IPS-18a (cell line): ENCODE data around the gene BORCS6.

Source experiments
- H3K27ac ChIP-seq: one replicate; pipeline ENCODE4 v1.5.1; 2013; ENCODE audit warnings: low read length
- H3K27me3 ChIP-seq: one replicate; pipeline ENCODE4 v1.6.1; 2013; ENCODE audit warnings: mild to moderate bottlenecking, low read length; ENCODE audit not compliant: control insufficient read depth, insufficient read depth
- H3K36me3 ChIP-seq: one replicate; pipeline ENCODE4 v1.6.1; 2013; ENCODE audit warnings: low read depth, low read length; ENCODE audit not compliant: control insufficient read depth
- H3K4me1 ChIP-seq: one replicate; pipeline ENCODE4 v1.6.1; 2013; ENCODE audit warnings: low read depth, low read length; ENCODE audit not compliant: control insufficient read depth
- H3K4me3 ChIP-seq: one replicate; pipeline ENCODE4 v1.5.1; 2013; ENCODE audit warnings: low read length
- H3K9ac ChIP-seq: one replicate; pipeline ENCODE4 v1.6.1; 2013; ENCODE audit warnings: mild to moderate bottlenecking, low read length, moderate library complexity
- H3K9me3 ChIP-seq: one replicate; pipeline ENCODE4 v1.6.1; 2013; ENCODE audit warnings: low read depth, low read length; ENCODE audit not compliant: control insufficient read depth

Gene BORCS6

GRCh38 chr17:8155996-8156245 is 34.1 kb downstream of the BORCS6 start:
- Histone ChIP-seq H3K4me3 (peak overlapping the region; percentile 86), H3K4me1 (peaks cover 34% of the 10 kb centered on the region), H3K27ac (no peak overlapping the region), H3K27me3 (no peaks in the 10 kb centered on the region), H3K36me3 (peaks cover 10% of the 10 kb centered on the region), H3K9ac (peak overlapping the region; percentile 75), H3K9me3 (no peaks in the 10 kb centered on the region)

- Histone ChIP-seq H3K27me3 (no peaks in the 10 kb centered on the region), H3K9me3 (no peaks in the 10 kb centered on the region), H3K27ac (no peak overlapping the region), H3K4me1 (peaks cover 38% of the 10 kb centered on the region), H3K9ac (peak overlapping the region; percentile 75), H3K4me3 (peak overlapping the region; percentile 86), H3K36me3 (peaks cover 8% of the 10 kb centered on the region)
Measured at GRCh38 chr17:8155231-8155995, 34.6 kb downstream of the BORCS6 start.

- Histone ChIP-seq H3K36me3 (peaks cover 9% of the 10 kb centered on the region), H3K27me3 (no peaks in the 10 kb centered on the region), H3K9ac (peak overlapping the region; percentile 70), H3K4me3 (peak overlapping the region; percentile 86), H3K27ac (peak overlapping the region; percentile 47), H3K4me1 (peaks cover 38% of the 10 kb centered on the region), H3K9me3 (no peaks in the 10 kb centered on the region)
Measured at GRCh38 chr17:8154608-8155155, 35.3 kb downstream of the BORCS6 start.

- peak overlapping the region; percentile 70 for H3K9ac ChIP-seq
- H3K27ac ChIP-seq = peak overlapping the region; percentile 75
Measured at GRCh38 chr17:8153957-8154607, 35.9 kb downstream of the BORCS6 start.

DNA sequence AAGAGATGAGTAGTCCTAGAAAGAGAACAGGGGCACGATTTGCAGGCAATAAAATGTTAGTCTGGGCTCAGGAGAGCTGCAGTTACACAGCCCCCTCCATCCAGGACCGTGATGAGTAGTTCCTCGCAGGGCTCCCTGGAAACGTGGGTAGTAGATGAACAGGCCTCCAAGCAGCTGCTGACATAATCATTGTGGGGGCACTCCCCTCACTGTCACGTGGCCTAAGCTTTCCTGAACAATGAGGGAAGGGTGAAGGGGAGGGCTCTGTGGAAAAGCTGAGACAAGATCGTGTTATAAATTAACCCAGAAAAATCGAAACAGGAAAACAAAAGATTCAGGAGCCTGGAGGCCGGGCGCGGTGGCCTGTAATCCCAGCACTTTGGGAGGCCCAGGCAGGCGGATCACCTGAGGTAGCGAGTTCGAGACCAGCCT is 36.4 kb downstream of the BORCS6 start:
- Histone ChIP-seq H3K27ac (peak overlapping the region; percentile 75), H3K4me1 (peaks cover 38% of the 10 kb centered on the region), H3K9ac (peak overlapping the region; percentile 70), H3K9me3 (no peaks in the 10 kb centered on the region), H3K4me3 (peak overlapping the region; percentile 86), H3K36me3 (peaks cover 11% of the 10 kb centered on the region), H3K27me3 (no peaks in the 10 kb centered on the region)

More at GRCh38 chr17:8153957-8154607, 35.9 kb downstream of the BORCS6 start:
- Histone ChIP-seq H3K4me3 (peak overlapping the region; percentile 86), H3K27me3 (no peaks in the 10 kb centered on the region), H3K4me1 (peaks cover 38% of the 10 kb centered on the region), H3K9me3 (no peaks in the 10 kb centered on the region), H3K36me3 (peaks cover 10% of the 10 kb centered on the region)

DNA sequence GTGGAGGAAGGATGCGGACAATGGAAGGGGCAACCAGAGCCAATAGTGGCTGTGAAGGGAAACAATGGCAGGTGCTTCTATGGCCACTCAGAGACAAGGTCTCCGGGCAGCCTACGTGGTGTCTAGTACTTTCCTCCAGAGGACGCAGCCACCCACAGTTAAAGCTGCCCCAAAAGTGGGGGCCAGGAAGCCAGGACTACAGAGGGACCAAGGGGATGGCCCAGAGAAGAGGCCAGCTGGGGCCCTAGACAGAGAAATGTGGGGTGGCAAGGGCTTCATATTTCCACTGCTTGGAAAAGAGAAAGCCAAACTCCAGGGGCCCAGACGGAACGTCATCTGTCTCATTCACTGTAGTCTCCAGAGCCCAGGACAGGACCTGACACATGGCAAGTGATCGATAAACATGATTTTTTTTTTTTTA is 36.9 kb downstream of the BORCS6 start:
- Histone ChIP-seq H3K9ac (no peak overlapping the region), H3K4me3 (peak overlapping the region; percentile 91), H3K27me3 (no peaks in the 10 kb centered on the region), H3K27ac (peak overlapping the region; percentile 37), H3K9me3 (no peaks in the 10 kb centered on the region), H3K4me1 (peaks cover 38% of the 10 kb centered on the region), H3K36me3 (peaks cover 16% of the 10 kb centered on the region)

DNA sequence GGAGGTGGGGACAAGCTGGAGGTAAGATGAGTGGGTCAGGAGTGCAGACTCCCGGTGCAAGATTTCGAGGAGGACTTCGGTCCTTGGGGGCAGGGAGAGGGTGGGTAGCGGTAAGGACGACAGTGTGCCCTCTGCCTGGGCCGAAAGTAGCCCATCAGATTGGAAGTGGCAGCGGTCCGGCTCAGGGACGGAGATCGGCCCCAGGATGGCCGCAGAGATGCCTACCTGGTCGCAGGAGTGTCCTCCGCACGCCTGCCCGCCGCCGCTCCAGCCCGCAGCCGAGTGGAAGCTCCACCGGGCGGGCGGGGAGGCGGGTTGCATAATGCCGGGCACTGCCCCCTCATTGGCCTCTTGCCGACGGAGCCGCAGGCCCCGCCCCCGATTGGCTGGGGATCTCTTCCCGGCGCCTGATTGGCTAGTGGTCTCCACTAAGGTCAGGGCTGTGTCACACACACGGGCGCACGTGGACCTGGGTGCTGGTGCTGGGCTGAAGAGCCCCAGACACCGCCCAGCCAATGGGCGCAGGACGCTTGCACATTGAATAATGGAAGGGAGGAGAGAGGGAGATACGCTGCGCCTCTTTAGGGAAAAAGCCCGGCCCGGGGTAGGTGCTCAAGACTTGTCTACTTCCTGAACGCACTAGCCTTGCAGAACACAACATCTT is 37.7 kb downstream of the BORCS6 start, which contains the start of gene PER1:
PER1 (minus strand) TSS at position 293 of the 664 bp plus-strand sequence. CDS start 1,698 bp downstream, outside the sequence.
- Histone ChIP-seq H3K4me1 (peaks cover 38% of the 10 kb centered on the region), H3K27me3 (no peaks in the 10 kb centered on the region), H3K9ac (peak within 1 kb of the TSS; percentile 72), H3K27ac (peak within 1 kb of the TSS; percentile 37), H3K4me3 (peak within 1 kb of the TSS; percentile 91), H3K36me3 (peaks cover 23% of the 10 kb centered on the region), H3K9me3 (no peaks in the 10 kb centered on the region)

DNA sequence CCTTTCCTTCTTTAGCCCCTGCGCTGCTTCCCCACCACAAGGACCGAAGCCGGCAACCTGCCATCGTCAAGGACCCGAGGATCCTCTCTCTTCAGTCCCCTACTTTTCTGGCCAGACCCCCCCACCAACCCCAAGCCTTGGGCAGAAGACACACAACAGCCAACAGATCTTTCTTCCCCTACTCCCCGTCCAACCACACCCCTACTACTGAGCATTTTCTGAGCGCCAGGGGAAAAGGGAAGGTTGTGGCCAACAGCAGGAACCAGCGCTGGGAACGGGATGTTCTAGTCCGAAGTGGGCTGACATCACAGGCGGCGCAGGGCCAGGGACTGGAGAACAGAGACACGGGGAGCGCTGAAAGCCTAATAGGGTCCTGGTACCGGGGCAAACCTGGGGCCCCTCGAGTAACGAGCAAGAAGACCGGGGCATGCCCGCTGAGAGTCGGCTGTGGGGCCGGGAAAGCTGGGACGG is 38.3 kb downstream of the BORCS6 start:
- H3K9ac ChIP-seq = peak overlapping the region; percentile 72
- no peaks in the 10 kb centered on the region for H3K27me3 ChIP-seq
- peaks cover 36% of the 10 kb centered on the region for H3K4me1 ChIP-seq
- H3K9me3 ChIP-seq = no peaks in the 10 kb centered on the region
- H3K27ac ChIP-seq = peak overlapping the region; percentile 31
- peak overlapping the region; percentile 91 for H3K4me3 ChIP-seq
- peaks cover 29% of the 10 kb centered on the region for H3K36me3 ChIP-seq

GRCh38 chr17:8151120-8151640 is 38.8 kb downstream of the BORCS6 start:
- H3K4me1 ChIP-seq = peaks cover 36% of the 10 kb centered on the region
- peak overlapping the region; percentile 91 for H3K4me3 ChIP-seq
- peaks cover 34% of the 10 kb centered on the region for H3K36me3 ChIP-seq

DNA sequence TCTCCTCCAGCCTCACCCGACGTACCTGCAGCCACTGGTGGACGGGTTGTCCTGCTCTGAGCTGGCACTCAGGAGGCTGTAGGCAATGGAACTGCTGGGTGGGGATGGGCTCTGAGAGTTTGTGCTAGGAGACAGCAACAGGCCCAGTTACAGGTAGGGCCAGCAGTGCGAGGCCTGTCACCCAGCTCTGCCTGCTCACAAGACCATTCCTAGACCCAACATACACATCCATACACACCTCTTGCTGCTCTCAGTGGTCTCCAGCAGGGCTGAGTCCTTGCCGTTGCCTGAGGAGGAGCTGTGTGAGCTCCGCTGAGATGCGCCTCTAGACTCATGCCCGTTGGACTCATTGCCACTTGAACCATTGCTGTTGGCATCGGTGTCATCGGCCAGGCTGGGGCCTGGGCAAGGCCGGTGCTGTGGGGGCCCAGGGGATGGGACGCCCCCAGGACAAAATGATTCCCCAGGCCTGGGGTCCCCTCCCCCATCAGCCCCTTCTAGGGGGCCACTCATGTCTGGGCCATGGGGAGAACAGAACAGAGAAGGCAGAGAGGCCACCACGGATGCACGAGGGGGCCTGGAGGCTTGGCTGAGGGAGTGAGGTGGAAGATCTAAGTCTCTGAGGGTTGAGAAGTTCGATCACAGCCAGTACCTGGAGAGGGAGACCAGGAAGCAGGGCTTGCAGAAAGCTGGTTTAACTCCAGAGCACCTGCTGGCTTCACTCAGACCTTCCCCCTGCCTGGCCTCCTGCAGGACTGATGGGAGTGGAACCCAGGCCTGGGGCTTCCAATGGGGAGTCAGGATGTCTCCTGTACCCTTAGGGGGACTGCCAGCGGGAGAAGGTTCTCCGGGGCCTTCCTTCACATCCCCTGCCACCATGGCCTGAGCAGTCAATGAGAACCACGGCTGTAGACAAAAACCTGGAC is 39.5 kb downstream of the BORCS6 start:
- Histone ChIP-seq H3K4me1 (peaks cover 31% of the 10 kb centered on the region), H3K27ac (no peak overlapping the region), H3K27me3 (no peaks in the 10 kb centered on the region), H3K36me3 (peaks cover 41% of the 10 kb centered on the region), H3K9ac (peak overlapping the region; percentile 72), H3K4me3 (peak overlapping the region; percentile 91), H3K9me3 (no peaks in the 10 kb centered on the region)

More at GRCh38 chr17:8151120-8151640, 38.8 kb downstream of the BORCS6 start:
- peak overlapping the region; percentile 31 for H3K27ac ChIP-seq
- peak overlapping the region; percentile 72 for H3K9ac ChIP-seq
- no peaks in the 10 kb centered on the region for H3K9me3 ChIP-seq
- no peaks in the 10 kb centered on the region for H3K27me3 ChIP-seq
